Stimulated activated naive CD8-positive, alpha-beta T cell treated with anti-CD3 and anti-CD28 coated beads, Interleukin-15, amount 100 ng/mL, for 72 hours (primary cell): ENCODE measurements around the gene CCNE1.

Source experiments
- ATAC-seq: fragments of 150-1000 bp; cut with Tn5 transposase; 2 replicates; pipeline ENCODE4 v1.10.0; 2021; ENCODE audit warnings: mild to moderate bottlenecking, moderate library complexity
- DNase-seq, 2 donors: peaks; one replicate each; pipeline ENCODE4 v3.0.0; 2021 to 2022
- H3K27ac Mint-ChIP-seq, 2 donors: one replicate each; pipeline ENCODE4 v1.8.0; 2022; ENCODE audit warnings: mild to moderate bottlenecking in 2 of 2, mixed read lengths in 2 of 2, moderate library complexity in 2 of 2
- H3K27me3 Mint-ChIP-seq: one replicate; pipeline ENCODE4 v1.8.0; 2022; ENCODE audit warnings: mixed read lengths
- H3K4me1 Mint-ChIP-seq: one replicate; pipeline ENCODE4 v1.8.0; 2022; ENCODE audit warnings: mild to moderate bottlenecking, mixed read lengths
- H3K4me3 Mint-ChIP-seq, 2 donors: one replicate each; pipeline ENCODE4 v1.8.0; 2022; ENCODE audit warnings: mild to moderate bottlenecking in 2 of 2, mixed read lengths in 2 of 2, moderate library complexity in 1 of 2
- H3K9me3 Mint-ChIP-seq, 2 donors: one replicate each; pipeline ENCODE4 v1.8.0; 2022; ENCODE audit warnings: mixed read lengths in 2 of 2

CCNE1 gene

DNA sequence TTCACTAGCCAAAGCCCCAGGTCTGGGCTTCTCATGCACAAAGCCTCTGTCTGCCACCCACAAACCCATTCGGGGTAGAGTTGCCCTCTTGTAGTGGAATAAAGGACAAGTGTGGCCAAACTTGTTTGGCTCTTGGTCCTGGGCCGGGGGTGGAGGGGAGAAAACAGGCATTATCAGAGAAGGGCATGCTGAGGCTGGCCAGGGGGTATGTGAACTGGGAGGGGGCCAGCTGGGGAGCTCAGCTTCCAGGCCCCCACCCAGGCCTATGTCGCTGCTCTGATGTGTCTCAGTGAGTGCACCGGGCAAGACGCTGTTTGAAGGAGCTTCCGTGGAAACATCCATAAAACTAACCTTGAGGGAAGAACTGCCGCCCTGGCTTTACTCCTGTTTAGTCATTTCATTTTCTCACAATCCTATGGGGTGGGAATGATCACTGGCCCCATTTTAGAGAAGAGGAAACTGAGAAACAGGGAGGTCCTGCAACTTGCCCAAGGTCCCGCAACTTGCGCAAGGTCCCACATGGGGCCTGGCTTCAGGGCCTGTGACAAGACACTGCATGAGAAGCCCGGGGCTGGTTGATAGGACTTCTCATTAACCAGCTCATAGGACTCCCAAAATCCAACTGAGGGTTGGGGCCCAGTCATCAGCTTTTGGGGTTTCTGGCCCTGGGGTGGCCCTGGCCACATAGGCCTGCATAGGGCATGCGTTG is 30.8 kb downstream of the CCNE1 start:
- Mint-ChIP-seq H3K4me1 (peaks cover 57% of the 10 kb centered on the region), H3K27me3 (peaks cover 7% of the 10 kb centered on the region), H3K27ac (no peak overlapping the region), H3K4me3 (peak overlapping the region; percentile 3 to 79), H3K9me3 (no peaks in the 10 kb centered on the region)
- DNase-seq, result no peak
- ATAC-seq, result no peak

DNA sequence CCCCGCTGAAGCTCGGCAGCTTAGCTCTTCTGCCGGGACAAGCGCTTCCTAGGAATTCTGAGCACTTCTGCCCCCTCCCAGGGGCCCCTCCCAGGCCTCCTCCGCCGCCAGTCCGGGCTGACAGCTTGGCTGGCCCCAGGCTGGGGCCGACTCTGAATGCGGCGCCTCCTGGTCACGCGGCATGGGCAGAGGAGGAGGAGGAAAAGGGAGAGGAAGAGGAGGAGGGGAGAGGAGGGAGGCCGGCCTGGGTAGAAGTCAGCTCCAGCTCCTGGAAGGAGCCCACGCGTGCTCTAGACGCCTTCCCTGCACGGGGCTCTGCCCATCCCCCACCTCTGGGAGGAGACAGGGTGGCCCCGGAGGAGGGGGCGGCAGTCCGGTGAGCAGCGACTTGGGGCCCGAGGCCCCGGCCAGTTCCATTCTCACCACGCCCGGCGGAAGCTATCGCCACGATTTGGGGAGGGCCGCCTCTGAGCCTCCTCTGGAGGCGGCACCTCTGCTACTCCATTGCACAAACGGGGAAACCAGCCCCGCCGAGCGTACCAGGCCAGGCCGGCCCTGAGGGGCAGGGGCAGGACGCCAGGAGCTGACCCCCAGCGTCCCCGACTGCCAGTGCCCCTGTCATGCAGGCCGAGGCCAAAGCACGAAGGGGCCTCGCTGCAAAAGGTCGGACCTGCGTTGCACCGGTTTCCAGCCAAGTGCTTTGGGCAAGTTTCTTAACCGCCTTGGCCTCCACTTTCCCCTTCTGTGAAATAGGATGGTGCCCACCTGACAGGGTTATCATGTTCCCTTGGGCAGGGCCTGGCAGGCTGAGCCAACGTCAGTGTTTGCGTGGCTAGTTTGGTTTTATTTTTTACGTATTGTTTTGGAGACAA is 31.6 kb downstream of the CCNE1 start:
- Mint-ChIP-seq H3K4me1 (peaks cover 49% of the 10 kb centered on the region), H3K27ac (no peak overlapping the region), H3K4me3 (peak overlapping the region; percentile 72 to 79), H3K27me3 (peaks cover 7% of the 10 kb centered on the region), H3K9me3 (no peaks in the 10 kb centered on the region)
- ATAC-seq, result no peak
- peak; percentile 19 to 21 for DNase-seq

DNA sequence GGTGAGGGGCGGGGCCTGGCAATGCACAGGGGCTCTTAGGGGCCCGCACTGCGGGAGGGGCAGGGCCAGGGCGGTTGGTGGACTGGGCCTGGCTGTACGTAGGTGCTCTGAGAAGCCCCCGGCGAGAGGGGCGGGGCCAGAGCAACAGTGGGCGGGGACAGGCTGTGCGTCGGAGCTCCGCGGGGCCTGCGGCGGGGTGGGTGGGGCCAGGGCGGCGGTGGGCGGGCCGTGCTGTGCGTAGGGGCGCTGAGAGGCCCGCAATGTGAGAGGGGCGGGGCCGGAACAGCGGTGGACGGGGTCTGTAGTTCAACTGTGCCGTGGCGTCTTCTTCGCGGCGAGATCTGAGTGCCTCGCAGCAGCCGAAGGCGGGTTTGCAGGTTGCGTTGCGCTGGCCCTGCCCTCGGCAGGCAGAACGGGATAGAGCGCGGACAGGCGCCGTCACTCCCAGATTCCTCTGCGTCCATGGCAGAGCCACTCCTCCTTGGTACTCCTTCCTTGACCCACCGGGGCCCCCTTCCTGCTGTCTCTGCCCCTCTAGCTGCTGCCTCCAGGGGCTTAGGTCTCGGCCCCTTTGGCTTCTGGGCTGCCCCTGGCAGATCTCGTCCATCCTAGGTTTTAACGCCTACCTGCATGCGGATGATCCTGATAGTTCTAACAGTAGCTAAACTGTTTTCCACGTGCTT is 33.2 kb downstream of the CCNE1 start:
- H3K9me3 Mint-ChIP-seq, result no peaks in the 10 kb centered on the region
- peaks cover 38% of the 10 kb centered on the region for H3K4me1 Mint-ChIP-seq
- DNase-seq (peak; percentile 96), ATAC-seq (peak; percentile 86)
- H3K4me3 Mint-ChIP-seq, result peak overlapping the region; percentile 86 to 89
- peak overlapping the region; percentile 95 to 97 for H3K27ac Mint-ChIP-seq
- H3K27me3 Mint-ChIP-seq, result peaks cover 7% of the 10 kb centered on the region

DNA sequence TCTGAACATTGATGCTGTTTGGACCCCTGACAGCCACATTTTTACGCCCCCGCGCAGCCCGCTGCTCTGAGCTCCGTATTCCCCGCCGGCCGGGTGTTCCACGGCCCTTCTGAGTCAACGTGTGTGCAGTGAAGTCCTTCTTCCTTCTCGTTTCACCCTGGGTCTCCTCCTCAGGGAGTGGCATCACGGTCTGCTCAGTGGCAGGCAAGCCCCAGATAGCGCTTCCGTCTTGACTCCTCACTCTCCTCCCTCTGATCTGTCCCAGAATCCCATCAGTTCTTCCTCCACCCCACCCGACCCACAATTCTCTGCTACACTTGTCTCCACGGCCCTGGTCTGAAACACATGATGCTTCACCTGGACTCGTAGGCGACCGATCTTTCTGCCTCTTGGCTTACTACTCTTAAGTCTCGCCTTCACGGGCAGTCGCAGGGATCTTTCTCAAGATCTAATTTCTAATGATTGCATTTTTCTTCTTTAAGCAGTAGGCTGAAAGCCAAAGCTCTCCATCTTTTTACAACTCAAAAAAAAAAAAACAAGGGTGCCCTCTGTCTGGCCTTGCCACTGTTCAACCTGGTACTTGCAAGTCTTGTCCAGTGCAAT is 33.9 kb downstream of the CCNE1 start:
- H3K4me1 Mint-ChIP-seq, result peaks cover 32% of the 10 kb centered on the region
- peak overlapping the region; percentile 95 to 97 for H3K27ac Mint-ChIP-seq
- H3K9me3 Mint-ChIP-seq, result no peaks in the 10 kb centered on the region
- DNase-seq (peak in 1 of 2 donors; percentile 45), ATAC-seq (peak; percentile 8)
- peak overlapping the region; percentile 86 to 89 for H3K4me3 Mint-ChIP-seq
- H3K27me3 Mint-ChIP-seq, result peaks cover 7% of the 10 kb centered on the region

DNA sequence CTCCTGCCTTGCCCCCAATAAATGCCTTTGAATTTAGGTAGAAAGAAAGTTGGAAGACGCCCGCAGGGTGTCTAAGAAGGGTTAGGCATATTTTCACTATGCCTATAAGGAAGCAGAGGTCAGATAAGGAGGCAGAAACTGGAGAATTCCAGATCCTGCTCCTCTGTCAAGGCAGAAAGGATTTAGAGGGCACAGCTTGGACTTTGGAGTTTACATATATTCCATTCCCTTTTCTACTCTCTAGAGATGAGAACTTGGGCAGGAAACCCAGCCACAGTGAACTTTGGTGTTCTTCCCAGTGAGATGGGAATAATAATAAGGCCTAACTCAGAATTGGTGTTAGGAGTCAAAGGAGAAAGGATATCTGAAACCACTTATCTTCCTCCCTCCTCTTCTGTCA is 37.4 kb downstream of the CCNE1 start:
- Mint-ChIP-seq H3K9me3 (no peaks in the 10 kb centered on the region), H3K4me3 (no peak overlapping the region), H3K27ac (no peak overlapping the region), H3K27me3 (no peaks in the 10 kb centered on the region), H3K4me1 (peaks cover 30% of the 10 kb centered on the region)
- ATAC-seq, result no peak
- no peak for DNase-seq

DNA sequence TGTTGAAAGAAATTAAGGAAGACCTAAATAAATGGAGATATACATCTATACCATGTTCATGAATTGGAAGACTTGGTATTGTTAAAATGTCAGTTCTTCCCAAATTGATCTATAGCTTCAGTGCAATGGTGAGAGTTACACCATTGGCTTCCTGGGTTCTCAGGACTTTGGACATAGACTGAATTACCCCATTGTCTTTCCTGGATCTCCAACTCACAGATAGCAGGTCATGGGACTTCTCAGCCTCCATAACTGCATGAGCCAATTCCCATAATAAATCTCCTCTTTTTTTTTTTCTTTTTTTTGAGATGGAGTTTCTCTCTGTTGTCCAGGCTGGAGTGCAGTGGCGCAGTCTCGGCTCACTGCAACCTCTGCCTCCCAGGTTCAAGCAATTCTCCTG is 38.7 kb downstream of the CCNE1 start:
- Mint-ChIP-seq H3K27me3 (no peaks in the 10 kb centered on the region), H3K4me1 (peaks cover 27% of the 10 kb centered on the region), H3K4me3 (no peak overlapping the region), H3K9me3 (no peaks in the 10 kb centered on the region), H3K27ac (no peak overlapping the region)
- DNase-seq, result no peak
- ATAC-seq, result no peak

DNA sequence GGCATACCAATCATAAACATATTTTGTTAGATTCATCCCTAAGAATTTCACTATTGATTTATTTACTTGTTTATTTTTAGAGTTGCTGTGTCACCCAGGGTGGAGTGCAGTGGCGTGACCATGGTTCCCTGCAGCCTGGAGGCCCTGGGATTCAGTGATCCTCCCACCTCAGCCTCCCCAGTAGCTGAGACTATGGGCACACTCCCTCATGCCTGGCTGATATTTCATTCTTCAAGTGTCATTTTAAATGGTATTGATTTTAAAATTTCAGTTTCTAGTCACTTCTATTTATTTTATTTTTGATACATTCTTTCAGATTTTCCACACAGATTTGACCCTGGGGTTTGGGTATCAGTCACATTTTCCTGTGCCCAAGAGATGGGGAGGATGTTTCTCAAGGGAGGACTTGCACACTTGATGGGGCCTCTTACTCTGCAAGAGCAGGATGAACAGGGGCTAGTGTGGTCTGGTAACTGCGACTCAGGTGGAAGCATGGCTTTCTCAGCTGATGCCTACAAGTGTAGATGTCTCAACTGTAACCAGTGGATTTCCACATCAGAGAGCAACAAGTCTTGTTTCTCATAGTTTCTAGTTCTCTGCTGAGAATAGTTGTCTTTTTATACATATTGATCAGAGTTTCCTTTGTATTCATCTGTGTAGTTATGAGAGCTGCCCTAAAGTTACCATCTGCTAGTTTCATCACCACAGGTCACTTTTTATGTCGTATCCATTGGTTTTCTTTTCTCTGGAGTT is 40.2 kb downstream of the CCNE1 start:
- Mint-ChIP-seq H3K27me3 (no peaks in the 10 kb centered on the region), H3K9me3 (no peaks in the 10 kb centered on the region), H3K4me1 (peaks cover 19% of the 10 kb centered on the region), H3K4me3 (peak overlapping the region in 1 of 2 donors; percentile 38), H3K27ac (peak overlapping the region; percentile 89 to 92)
- ATAC-seq (peak; percentile 99), DNase-seq (peak; percentile 27 to 76)

DNA sequence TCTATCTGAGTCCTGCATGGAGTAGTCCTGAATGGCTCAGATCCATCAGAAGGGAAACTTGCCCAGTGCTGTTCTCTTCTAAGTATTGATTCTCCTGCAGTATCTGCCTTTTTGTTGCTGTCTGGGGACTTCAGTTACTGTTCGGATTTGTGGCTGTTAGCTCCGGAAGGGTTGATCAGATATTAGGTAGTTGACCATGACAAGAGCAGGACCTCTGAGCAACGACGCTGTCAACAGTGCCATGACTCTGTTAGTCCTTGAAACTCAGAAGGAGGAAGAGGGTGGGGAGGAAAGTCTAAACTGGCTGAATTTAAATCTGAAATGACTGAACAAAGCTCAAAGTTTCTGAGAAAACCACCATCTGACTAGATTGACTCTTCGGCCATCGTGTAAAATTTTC is 42.2 kb downstream of the CCNE1 start:
- Mint-ChIP-seq H3K4me3 (no peak overlapping the region), H3K9me3 (no peaks in the 10 kb centered on the region), H3K4me1 (peaks cover 27% of the 10 kb centered on the region), H3K27me3 (no peaks in the 10 kb centered on the region), H3K27ac (peak overlapping the region in 1 of 2 donors; percentile 7)
- DNase-seq, result no peak
- ATAC-seq, result no peak

DNA sequence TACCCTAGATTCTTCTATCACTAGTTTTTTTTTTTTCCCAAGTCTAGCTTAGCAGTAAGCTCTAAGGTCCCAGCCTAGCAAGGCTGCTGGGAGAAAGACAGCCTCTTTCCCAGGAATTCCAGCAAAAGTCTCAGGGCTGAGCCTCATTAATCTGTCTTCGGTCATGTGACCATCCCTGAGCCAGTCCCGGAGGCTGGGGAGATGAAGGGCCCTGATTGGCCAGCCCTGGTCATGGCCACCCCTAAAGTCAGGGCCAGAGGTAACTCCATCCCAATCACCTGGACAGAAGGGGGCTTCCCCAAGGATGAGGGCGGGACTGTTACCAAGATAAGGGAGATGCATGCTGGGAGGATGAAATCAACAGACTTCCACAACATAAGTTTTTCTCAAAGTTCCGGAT is 43.3 kb downstream of the CCNE1 start:
- H3K27ac Mint-ChIP-seq, result no peak overlapping the region
- H3K27me3 Mint-ChIP-seq, result no peaks in the 10 kb centered on the region
- no peaks in the 10 kb centered on the region for H3K9me3 Mint-ChIP-seq
- DNase-seq (no peak), ATAC-seq (no peak)
- H3K4me1 Mint-ChIP-seq, result peaks cover 27% of the 10 kb centered on the region
- H3K4me3 Mint-ChIP-seq, result no peak overlapping the region

DNA sequence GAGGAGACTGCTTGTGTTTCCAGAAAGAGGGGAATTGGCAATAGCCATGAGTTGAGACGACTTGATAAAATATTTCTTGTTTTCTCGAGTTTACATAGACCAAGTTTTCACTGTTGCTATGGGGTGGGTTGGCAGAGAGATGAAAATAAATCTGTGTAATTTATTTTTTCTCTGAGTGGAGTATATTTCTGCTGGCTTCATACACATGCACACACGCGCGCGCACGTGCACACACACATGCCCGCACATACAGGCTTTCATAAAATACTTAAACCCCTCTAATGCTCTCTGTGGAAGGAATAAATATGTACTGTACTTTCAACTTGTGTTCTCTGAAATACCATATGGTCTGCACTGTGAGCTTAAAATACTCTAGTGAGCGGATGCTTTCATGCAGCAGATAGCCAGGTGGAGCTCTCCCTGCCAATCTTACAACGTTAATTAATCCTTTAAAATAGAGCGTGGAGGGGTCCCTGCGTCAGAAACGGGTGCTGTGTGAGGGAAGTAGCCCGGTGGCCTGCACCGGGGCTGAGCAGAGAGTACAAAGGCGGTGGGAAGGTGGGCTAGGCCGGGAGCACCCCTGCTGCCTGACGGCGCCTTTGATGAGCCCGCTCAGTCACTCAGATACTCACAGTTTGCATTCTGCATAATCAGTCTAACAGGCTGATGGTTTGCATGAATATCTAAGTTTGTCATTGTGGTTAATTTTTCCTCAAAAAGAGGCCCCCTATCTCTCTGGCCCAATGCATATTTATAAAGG is 44.1 kb downstream of the CCNE1 start:
- Mint-ChIP-seq H3K4me3 (no peak overlapping the region), H3K27me3 (no peaks in the 10 kb centered on the region), H3K9me3 (no peaks in the 10 kb centered on the region), H3K4me1 (peaks cover 27% of the 10 kb centered on the region), H3K27ac (no peak overlapping the region)
- DNase-seq, result no peak
- no peak for ATAC-seq

DNA sequence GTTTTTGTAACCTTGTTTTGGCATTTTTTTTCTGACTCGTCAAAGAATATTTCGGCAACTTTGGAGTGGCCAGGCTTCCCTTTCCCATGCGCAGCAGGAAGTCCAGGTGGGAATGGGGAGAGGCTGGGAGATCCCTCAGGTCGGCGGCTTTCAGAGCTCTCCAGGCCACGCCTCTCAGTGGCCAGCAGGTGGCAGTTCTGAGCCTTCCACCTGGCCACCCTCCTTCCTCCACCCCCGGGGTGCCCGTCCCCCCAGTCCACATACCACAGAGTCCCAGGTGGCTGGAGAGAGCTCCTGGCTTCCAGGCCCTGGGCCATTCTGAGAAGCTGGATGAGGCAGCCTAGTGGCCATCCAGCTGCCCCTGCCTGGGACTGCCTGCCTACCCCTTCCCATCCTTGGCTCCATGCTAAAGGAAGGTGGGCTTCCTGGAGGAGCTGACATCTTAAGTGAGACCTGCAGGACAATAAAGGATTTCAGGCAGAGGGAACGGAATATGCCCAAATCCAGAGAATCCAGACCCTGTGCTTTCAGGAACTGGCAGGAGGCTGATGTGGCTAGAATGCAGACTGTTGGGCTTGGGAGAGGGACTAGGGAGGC is 46.3 kb downstream of the CCNE1 start:
- ATAC-seq (peak; percentile 69), DNase-seq (peak; percentile 26 to 47)
- no peak overlapping the region for H3K27ac Mint-ChIP-seq
- no peaks in the 10 kb centered on the region for H3K9me3 Mint-ChIP-seq
- H3K4me1 Mint-ChIP-seq, result peaks cover 8% of the 10 kb centered on the region
- H3K4me3 Mint-ChIP-seq, result no peak overlapping the region
- H3K27me3 Mint-ChIP-seq, result peaks cover 13% of the 10 kb centered on the region

DNA sequence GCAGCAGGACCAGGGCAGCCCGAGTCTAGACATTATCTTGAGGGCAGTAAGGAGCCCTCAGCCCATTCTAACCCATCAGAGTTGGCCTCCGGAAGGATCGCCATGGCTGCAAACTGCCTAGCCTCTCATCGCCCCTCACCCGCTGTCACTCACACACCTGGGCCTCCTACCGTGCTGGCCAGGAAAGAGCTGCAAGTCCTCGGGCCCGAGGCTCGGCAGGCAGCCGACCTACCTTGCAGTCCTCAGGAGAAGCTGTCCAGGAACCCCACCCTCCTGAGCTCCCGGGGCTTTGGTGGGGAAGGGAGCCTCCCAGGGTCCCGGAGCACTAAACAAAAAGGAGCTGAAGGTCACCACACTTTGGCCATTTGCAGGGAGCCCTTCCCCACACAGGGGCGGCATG is 46.8 kb downstream of the CCNE1 start:
- ATAC-seq (no peak), DNase-seq (no peak)
- Mint-ChIP-seq H3K27ac (no peak overlapping the region), H3K9me3 (no peaks in the 10 kb centered on the region), H3K4me1 (peaks cover 10% of the 10 kb centered on the region), H3K27me3 (peaks cover 17% of the 10 kb centered on the region), H3K4me3 (no peak overlapping the region)

DNA sequence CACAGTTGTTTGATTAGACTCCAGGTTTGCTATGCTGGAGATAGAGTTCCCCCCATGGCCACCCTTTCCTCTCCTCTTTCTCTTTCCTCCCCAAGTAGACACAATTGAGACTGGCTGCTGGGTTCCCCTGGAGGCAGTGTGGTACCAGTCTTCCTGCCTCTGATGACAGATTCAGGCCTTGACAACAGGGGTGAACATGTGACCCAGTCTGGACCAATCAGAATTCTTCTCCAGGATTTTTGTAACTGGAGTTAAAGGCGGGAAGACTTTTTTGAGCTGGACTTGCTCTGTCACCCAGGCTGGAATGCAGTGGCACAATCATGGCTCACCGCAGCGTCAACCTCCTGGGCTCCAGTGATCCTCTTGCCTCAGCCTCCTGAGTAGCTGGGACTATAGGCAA is 48.7 kb downstream of the CCNE1 start:
- Mint-ChIP-seq H3K27ac (no peak overlapping the region), H3K9me3 (no peaks in the 10 kb centered on the region), H3K27me3 (peaks cover 26% of the 10 kb centered on the region), H3K4me3 (no peak overlapping the region), H3K4me1 (peaks cover 13% of the 10 kb centered on the region)
- ATAC-seq (no peak), DNase-seq (no peak)

DNA sequence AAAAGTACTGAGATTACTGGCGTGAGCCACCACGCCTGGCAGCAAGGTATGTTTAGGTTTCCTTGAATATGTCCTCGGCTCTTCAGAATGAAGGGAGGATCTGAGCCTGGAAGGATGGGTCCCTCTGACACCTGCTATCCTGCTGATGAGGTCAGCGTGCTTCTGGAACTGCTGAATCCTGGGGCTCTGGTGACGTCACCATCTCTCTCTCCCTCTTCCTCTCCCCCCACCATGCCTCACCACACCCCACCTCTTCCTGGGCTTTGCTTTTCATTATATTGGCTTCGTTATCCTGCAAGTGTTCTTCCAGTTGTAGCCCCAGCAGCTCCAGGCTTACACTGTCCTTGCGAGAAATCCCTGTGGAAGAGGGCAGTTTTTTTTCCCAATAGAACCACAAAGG is 49.8 kb downstream of the CCNE1 start:
- DNase-seq (no peak), ATAC-seq (no peak)
- no peak overlapping the region for H3K27ac Mint-ChIP-seq
- H3K27me3 Mint-ChIP-seq, result peaks cover 26% of the 10 kb centered on the region
- H3K4me3 Mint-ChIP-seq, result no peak overlapping the region
- H3K9me3 Mint-ChIP-seq, result peaks cover 3 to 4% of the 10 kb centered on the region in 2 donors
- H3K4me1 Mint-ChIP-seq, result peaks cover 13% of the 10 kb centered on the region
